Calu3 (cell line): ENCODE data around the gene KIAA1958. TPM values are rescaled to one million over a fixed set of nuclear protein-coding genes. Genes with fewer than 3 reads are reported as not detected.

Source experiments
- BruUV-seq: library from RNA; stranded (reverse); fragments of 400-500 nt; replicated peaks from 2 replicates; lab custom pipeline; 2021; lab: Mats Ljungman, UMichigan
- CTCF ChIA-PET: fragments of 300-600 bp; sonication (Branson Sonifier 250); formaldehyde crosslinking; loops from one replicate; lab custom pipeline; 2022; ENCODE audit warnings: antibody characterized with exemption; lab: Charles Lee
- DNase-seq: peaks from one replicate; pipeline ENCODE4 v3.0.0; 2022
- H3K27ac Mint-ChIP-seq: one replicate; pipeline ENCODE4 v1.8.0; 2022; ENCODE audit warnings: mixed read lengths; ENCODE audit not compliant: unreplicated experiment
- H3K27me3 Mint-ChIP-seq: one replicate; pipeline ENCODE4 v1.8.0; 2022; ENCODE audit warnings: mixed read lengths; ENCODE audit not compliant: unreplicated experiment
- H3K36me3 Mint-ChIP-seq: one replicate; pipeline ENCODE4 v1.8.0; 2022; ENCODE audit warnings: mild to moderate bottlenecking, moderate library complexity, mixed read lengths; ENCODE audit not compliant: insufficient read depth, unreplicated experiment
- H3K4me1 Mint-ChIP-seq: one replicate; pipeline ENCODE4 v1.8.0; 2022; ENCODE audit warnings: mild to moderate bottlenecking, low read depth, mixed read lengths; ENCODE audit not compliant: unreplicated experiment
- H3K4me3 Mint-ChIP-seq: one replicate; pipeline ENCODE4 v1.8.0; 2022; ENCODE audit warnings: mild to moderate bottlenecking, low read depth, moderate library complexity, mixed read lengths; ENCODE audit not compliant: unreplicated experiment
- H3K9me3 Mint-ChIP-seq: one replicate; pipeline ENCODE4 v1.8.0; 2022; ENCODE audit warnings: low read depth, mixed read lengths; ENCODE audit not compliant: unreplicated experiment
- intact Hi-C: fragments of 100-400 bp; cut with micrococcal nuclease; formaldehyde crosslinking; loops from one replicate; pipeline ENCODE4 v1.10.0; 2022; ENCODE audit not compliant: unreplicated experiment
- total RNA-seq: library from RNA; stranded (reverse); gene quantifications from 2 replicates; pipeline ENCODE4 v1.2.3, GENCODE V29; 2022
- TF ChIP-seq, protein P1 (sequence below): fragments of 200-600 bp; IDR thresholded peaks from one replicate; pipeline ENCODE4 v1.8.0; 2022; ENCODE audit warnings: antibody characterized with exemption; ENCODE audit not compliant: unreplicated experiment

Gene KIAA1958
- total RNA-seq, 1 experiment from 2014 or later = 13.0 TPM

DNA sequence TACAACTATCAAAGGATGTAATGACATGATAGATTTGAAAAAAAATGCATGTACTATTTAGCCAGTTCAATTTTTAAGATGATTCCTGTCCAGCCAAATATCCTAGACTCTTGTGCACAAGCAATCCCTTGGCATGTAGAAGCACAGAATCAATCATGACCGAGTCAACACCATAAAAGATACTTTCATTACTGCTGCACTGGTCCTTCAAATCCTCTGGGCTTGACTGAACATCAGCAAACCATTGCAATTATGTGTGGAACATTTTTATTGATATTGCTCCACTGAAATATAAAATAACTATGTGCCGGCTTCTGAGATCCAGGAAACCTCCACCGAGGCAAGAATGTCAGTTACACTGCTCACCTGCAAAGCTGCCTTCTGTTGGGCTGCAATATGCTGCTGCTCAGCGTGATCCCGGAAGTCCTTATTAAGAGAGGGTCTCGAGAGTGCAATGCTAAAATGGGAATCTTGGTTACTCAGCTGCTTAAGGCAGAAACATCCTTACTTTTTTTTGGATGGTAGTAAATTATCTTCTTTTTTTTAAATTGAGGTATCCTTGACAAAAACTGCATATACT, 202.6 kb downstream of the KIAA1958 start:
- H3K27ac Mint-ChIP-seq = no peak overlapping the region
- TF ChIP-seq, protein P1, sequence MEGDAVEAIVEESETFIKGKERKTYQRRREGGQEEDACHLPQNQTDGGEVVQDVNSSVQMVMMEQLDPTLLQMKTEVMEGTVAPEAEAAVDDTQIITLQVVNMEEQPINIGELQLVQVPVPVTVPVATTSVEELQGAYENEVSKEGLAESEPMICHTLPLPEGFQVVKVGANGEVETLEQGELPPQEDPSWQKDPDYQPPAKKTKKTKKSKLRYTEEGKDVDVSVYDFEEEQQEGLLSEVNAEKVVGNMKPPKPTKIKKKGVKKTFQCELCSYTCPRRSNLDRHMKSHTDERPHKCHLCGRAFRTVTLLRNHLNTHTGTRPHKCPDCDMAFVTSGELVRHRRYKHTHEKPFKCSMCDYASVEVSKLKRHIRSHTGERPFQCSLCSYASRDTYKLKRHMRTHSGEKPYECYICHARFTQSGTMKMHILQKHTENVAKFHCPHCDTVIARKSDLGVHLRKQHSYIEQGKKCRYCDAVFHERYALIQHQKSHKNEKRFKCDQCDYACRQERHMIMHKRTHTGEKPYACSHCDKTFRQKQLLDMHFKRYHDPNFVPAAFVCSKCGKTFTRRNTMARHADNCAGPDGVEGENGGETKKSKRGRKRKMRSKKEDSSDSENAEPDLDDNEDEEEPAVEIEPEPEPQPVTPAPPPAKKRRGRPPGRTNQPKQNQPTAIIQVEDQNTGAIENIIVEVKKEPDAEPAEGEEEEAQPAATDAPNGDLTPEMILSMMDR = no peak
- no peaks in the 10 kb centered on the region for H3K4me1 Mint-ChIP-seq
- intact Hi-C loops = no loop called here
- no TSS peak for BruUV-seq
- no peak for DNase-seq
- no peak overlapping the region for H3K4me3 Mint-ChIP-seq
- H3K27me3 Mint-ChIP-seq = no peaks in the 10 kb centered on the region
- CTCF ChIA-PET = no interaction called here
- peaks cover 5% of the 10 kb centered on the region for H3K36me3 Mint-ChIP-seq
- no peaks in the 10 kb centered on the region for H3K9me3 Mint-ChIP-seq

DNA sequence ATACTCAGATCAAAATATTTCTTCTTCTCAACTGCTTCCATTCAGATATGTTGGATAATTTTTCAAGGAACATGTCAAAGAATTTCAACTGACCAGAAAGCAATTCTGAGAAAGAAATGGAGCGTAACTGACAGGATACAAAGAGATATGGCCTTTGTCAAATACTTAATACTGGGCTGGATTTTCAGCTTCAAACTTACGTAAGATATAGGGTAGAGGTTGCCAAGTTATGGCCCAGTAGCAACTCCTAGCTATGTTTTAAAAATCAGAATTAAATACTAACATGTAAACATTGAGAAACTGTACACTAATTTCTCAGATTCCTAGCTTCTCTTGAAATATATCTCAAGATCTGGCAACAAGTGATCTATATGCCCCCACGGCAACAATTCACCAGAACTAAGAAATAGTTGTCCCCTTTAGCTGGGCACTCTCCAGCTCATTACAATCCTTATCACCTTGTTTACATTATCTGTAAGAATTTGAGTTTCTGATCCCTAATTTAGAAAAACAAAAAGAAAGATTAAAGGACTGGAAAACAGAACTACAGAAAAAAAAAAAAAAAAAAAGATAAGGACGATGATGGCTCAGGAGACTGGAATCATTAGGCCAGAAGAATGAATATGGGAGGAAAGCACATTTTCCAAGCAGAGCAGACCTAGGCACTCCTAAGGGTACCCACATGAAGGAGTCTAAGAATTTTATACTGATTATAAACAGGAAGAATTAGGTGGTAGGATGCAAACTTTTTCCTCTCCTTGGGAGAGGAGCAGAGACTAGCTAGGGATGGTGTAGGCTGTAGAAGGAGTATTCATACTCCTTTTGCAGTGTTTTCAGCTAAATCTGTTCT, 208.3 kb downstream of the KIAA1958 start:
- no peak for DNase-seq
- H3K27ac Mint-ChIP-seq = no peak overlapping the region
- CTCF ChIA-PET = no interaction called here
- BruUV-seq = no TSS peak
- no peak overlapping the region for H3K4me3 Mint-ChIP-seq
- no peaks in the 10 kb centered on the region for H3K27me3 Mint-ChIP-seq
- no peaks in the 10 kb centered on the region for H3K9me3 Mint-ChIP-seq
- peaks cover 5% of the 10 kb centered on the region for H3K36me3 Mint-ChIP-seq
- intact Hi-C loops = no loop called here
- H3K4me1 Mint-ChIP-seq = no peaks in the 10 kb centered on the region
- TF ChIP-seq, protein P1 = no peak

DNA sequence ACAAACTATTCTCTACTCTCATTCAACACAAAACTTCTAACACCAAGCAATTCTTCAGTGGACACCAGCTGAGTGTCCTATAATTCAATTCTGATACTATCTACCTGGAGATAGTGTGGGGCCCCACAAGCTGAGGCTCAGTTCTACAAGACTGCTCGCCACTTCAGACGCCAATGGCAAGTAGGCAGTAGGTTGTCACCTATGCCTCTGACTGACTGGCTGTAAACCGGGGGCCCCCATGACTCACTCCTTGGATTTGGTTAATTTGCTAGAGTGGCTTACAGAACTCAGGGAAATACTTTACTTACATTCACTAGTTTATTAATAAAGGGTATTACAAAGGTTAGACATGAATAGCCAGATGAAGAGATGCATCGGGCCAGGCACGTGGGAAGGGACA, 209.8 kb downstream of the KIAA1958 start:
- Mint-ChIP-seq H3K27me3 (no peaks in the 10 kb centered on the region), H3K27ac (no peak overlapping the region), H3K36me3 (peaks cover 5% of the 10 kb centered on the region), H3K9me3 (no peaks in the 10 kb centered on the region), H3K4me3 (no peak overlapping the region), H3K4me1 (no peaks in the 10 kb centered on the region)
- CTCF ChIA-PET = no interaction called here
- BruUV-seq = no TSS peak
- TF ChIP-seq, protein P1 = no peak
- intact Hi-C loops = no loop called here
- no peak for DNase-seq

DNA sequence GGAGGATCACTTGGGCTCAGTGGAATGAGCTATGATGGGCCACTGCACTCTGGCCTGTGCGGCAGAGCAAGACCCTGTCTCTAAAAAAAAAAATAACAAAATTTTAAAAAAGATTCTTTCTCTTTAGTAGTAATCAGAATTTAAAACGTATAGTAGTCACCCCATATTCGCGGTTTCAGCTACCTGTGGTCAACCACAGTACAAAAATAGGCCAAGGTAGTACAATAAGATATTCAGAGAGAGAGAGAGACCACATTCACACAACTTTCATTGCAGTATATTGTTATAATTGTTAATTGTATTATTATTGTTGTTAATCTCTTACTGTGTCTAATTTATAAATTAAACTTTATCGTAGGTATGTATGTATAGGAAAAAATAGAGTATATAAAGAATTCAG, 212.6 kb downstream of the KIAA1958 start:
- H3K4me3 Mint-ChIP-seq = no peak overlapping the region
- BruUV-seq = no TSS peak
- H3K36me3 Mint-ChIP-seq = no peaks in the 10 kb centered on the region
- TF ChIP-seq, protein P1 = no peak
- no peak overlapping the region for H3K27ac Mint-ChIP-seq
- H3K27me3 Mint-ChIP-seq = no peaks in the 10 kb centered on the region
- no peaks in the 10 kb centered on the region for H3K9me3 Mint-ChIP-seq
- CTCF ChIA-PET = no interaction called here
- no peaks in the 10 kb centered on the region for H3K4me1 Mint-ChIP-seq
- DNase-seq = no peak
- intact Hi-C loops = no loop called here
